Caco-2 (cell line): ENCODE results near the gene IPO13. TPM values are rescaled to one million over a fixed set of nuclear protein-coding genes. Genes with fewer than 3 reads are reported as not detected.

Experiments
- BruUV-seq: library from RNA; stranded (reverse); fragments of 400-500 nt; replicated peaks from 2 replicates; lab custom pipeline; 2021; lab: Mats Ljungman, UMichigan
- CTCF ChIA-PET: fragments of 300-600 bp; sonication (Branson Sonifier 250); formaldehyde crosslinking; loops from one replicate; lab custom pipeline; 2022; ENCODE audit warnings: antibody characterized with exemption; lab: Charles Lee
- POLR2A ChIA-PET: fragments of 300-600 bp; sonication (Branson Sonifier 250); formaldehyde crosslinking; loops from one replicate; lab custom pipeline; 2022; ENCODE audit warnings: antibody characterized with exemption; lab: Charles Lee
- DNase-seq, 2 experiments: peaks; one replicate each; pipeline versions ENCODE4 v3.0.0 to v3.0.0-alpha.2; 2020 to 2022
- H3K27me3 ChIP-seq: replicated peaks from 2 replicates; pipeline ENCODE4 v1.6.0; 2011; ENCODE audit warnings: low read length; ENCODE audit not compliant: control insufficient read depth, insufficient read depth
- H3K36me3 ChIP-seq: 2 replicates; pipeline ENCODE4 v1.5.1; 2011; ENCODE audit warnings: low read length; ENCODE audit not compliant: control insufficient read depth, insufficient read depth
- H3K4me1 ChIP-seq: fragments of 250-450 bp; sonication (Bioruptor Pico); 2 replicates; pipeline ENCODE4 v1.5.1; 2020; ENCODE audit warnings: mild to moderate bottlenecking
- H3K4me3 ChIP-seq: 2 replicates; pipeline ENCODE4 v1.5.1; 2011; ENCODE audit warnings: low read depth, mild to moderate bottlenecking, control low read depth, low read length
- H3K9me3 ChIP-seq: fragments of 250-450 bp; sonication (Bioruptor Pico); 2 replicates; pipeline ENCODE4 v1.5.1; 2020; ENCODE audit warnings: mild to moderate bottlenecking, moderate library complexity
- H3K27ac Mint-ChIP-seq: one replicate; pipeline ENCODE4 v1.8.0; 2022; ENCODE audit warnings: mixed read lengths; ENCODE audit not compliant: unreplicated experiment
- H3K27me3 Mint-ChIP-seq: one replicate; pipeline ENCODE4 v1.8.0; 2022; ENCODE audit warnings: mixed read lengths; ENCODE audit not compliant: insufficient read depth, unreplicated experiment
- H3K36me3 Mint-ChIP-seq: one replicate; pipeline ENCODE4 v1.8.0; 2022; ENCODE audit warnings: mild to moderate bottlenecking, mixed read lengths; ENCODE audit not compliant: insufficient read depth, unreplicated experiment
- H3K4me1 Mint-ChIP-seq: one replicate; pipeline ENCODE4 v1.8.0; 2022; ENCODE audit warnings: low read depth, mixed read lengths; ENCODE audit not compliant: unreplicated experiment
- H3K4me3 Mint-ChIP-seq: one replicate; pipeline ENCODE4 v1.8.0; 2022; ENCODE audit warnings: mild to moderate bottlenecking, moderate library complexity, mixed read lengths; ENCODE audit not compliant: unreplicated experiment
- H3K9me3 Mint-ChIP-seq: one replicate; pipeline ENCODE4 v1.8.0; 2022; ENCODE audit warnings: mixed read lengths; ENCODE audit not compliant: unreplicated experiment
- CTCF ChIP-seq, 2 experiments: fragments of 200-600 bp in 1 of 2; IDR thresholded peaks; 1 replicate in 1 of 2; 2 replicates in 1 of 2; pipeline versions ENCODE4 v1.5.1 to v1.8.0; 2011 to 2022; ENCODE audit warnings: antibody characterized with exemption in 1 of 2, control low read depth in 1 of 2, inconsistent platforms in 1 of 2, low read depth in 1 of 2, low read length in 1 of 2, mild to moderate bottlenecking in 1 of 2, moderate library complexity in 1 of 2; ENCODE audit not compliant: insufficient read depth in 1 of 2, severe bottlenecking in 1 of 2, unreplicated experiment in 1 of 2
- intact Hi-C: fragments of 100-400 bp; cut with micrococcal nuclease; formaldehyde crosslinking; loops from one replicate; pipeline ENCODE4 v1.10.0; 2022; ENCODE audit not compliant: unreplicated experiment
- total RNA-seq: library from RNA; stranded (reverse); gene quantifications from 2 replicates; pipeline ENCODE4 v1.2.3, GENCODE V29; 2022

Gene IPO13
- total RNA-seq, 1 experiment from 2014 or later, result 14.1 TPM

- Histone ChIP-seq H3K4me3 (no peak overlapping the region), H3K4me1 (no peaks in the 10 kb centered on the region), H3K36me3 (no peaks in the 10 kb centered on the region), H3K27me3 (no peaks in the 10 kb centered on the region), H3K9me3 (no peaks in the 10 kb centered on the region)
- Mint-ChIP-seq H3K4me1 (no peaks in the 10 kb centered on the region), H3K4me3 (no peak overlapping the region), H3K36me3 (no peaks in the 10 kb centered on the region), H3K27ac (no peak overlapping the region), H3K9me3 (no peaks in the 10 kb centered on the region), H3K27me3 (peaks cover under 1% of the 10 kb centered on the region)
- ChIA-PET CTCF (no interaction called here), POLR2A (no interaction called here)
- TF ChIP-seq CTCF (IDR thresholded peaks at IDR 0.05; ENCODE audit: insufficient read depth in 1 of 2, low read depth in 1 of 2, low read length in 1 of 2, severe bottlenecking in 1 of 2, unreplicated experiment in 1 of 2), result no peak
- BruUV-seq, result no TSS peak
- no peak for DNase-seq
- intact Hi-C loops, result loop anchor here (10.0 kb wide), 1 partner anchor 693 kb away; no protein-coding TSS in a partner anchor
Measured at GRCh38 chr1:43901196-43901961, 45.4 kb upstream of the IPO13 start.

- no TSS peak for BruUV-seq
- POLR2A ChIA-PET, result no interaction called here
- Histone ChIP-seq H3K27me3 (no peaks in the 10 kb centered on the region), H3K4me1 (no peaks in the 10 kb centered on the region), H3K36me3 (no peaks in the 10 kb centered on the region), H3K4me3 (no peak overlapping the region), H3K9me3 (no peaks in the 10 kb centered on the region)
- DNase-seq, result no peak
- TF ChIP-seq CTCF (IDR thresholded peaks at IDR 0.05; ENCODE audit: insufficient read depth in 1 of 2, low read depth in 1 of 2, low read length in 1 of 2, severe bottlenecking in 1 of 2, unreplicated experiment in 1 of 2), result no peak
- Mint-ChIP-seq H3K27me3 (peaks cover 5% of the 10 kb centered on the region), H3K4me1 (no peaks in the 10 kb centered on the region), H3K27ac (no peak overlapping the region), H3K9me3 (no peaks in the 10 kb centered on the region), H3K36me3 (no peaks in the 10 kb centered on the region), H3K4me3 (no peak overlapping the region)
- CTCF ChIA-PET, result no interaction called here
- intact Hi-C loops, result loop anchor here (10.0 kb wide), 1 partner anchor 693 kb away; no protein-coding TSS in a partner anchor
Measured at GRCh38 chr1:43902058-43902831, 44.5 kb upstream of the IPO13 start.
